Liver (tissue), 3 donors: Measurements from ENCODE around the gene ZBTB17.

Experiments used
- HNF4A ChIP-seq, 2 donors: conservative IDR thresholded peaks; 2 replicates each; pipeline ENCODE4 v1.6.1; 2016; ENCODE audit warnings: antibody characterized with exemption in 2 of 2, mild to moderate bottlenecking in 2 of 2
- JUND ChIP-seq, 2 donors: IDR thresholded peaks; 2 replicates each; pipeline ENCODE4 v1.6.1; 2016; ENCODE audit warnings: antibody characterized with exemption in 2 of 2
- NR2F2 ChIP-seq: IDR thresholded peaks from 2 replicates; pipeline ENCODE4 v1.6.1; 2016; ENCODE audit warnings: antibody characterized with exemption
- RAD21 ChIP-seq, 2 donors: IDR thresholded peaks; 2 replicates each; pipeline ENCODE4 v1.6.1; 2016; ENCODE audit warnings: antibody characterized with exemption in 2 of 2, mild to moderate bottlenecking in 2 of 2
- REST ChIP-seq: IDR thresholded peaks from 2 replicates; pipeline ENCODE4 v1.6.1; 2016; ENCODE audit warnings: antibody characterized with exemption, mild to moderate bottlenecking
- SP1 ChIP-seq: IDR thresholded peaks from 2 replicates; pipeline ENCODE4 v1.6.1; 2018; ENCODE audit warnings: antibody characterized with exemption, mild to moderate bottlenecking
- TAF1 ChIP-seq: conservative IDR thresholded peaks from 2 replicates; pipeline ENCODE4 v1.6.1; 2016; ENCODE audit warnings: antibody characterized with exemption, mild to moderate bottlenecking
- YY1 ChIP-seq: IDR thresholded peaks from 2 replicates; pipeline ENCODE4 v1.6.1; 2016; ENCODE audit warnings: antibody characterized with exemption, mild to moderate bottlenecking
- TF ChIP-seq, protein P1 (sequence below): fragments of 150-350 bp; IDR thresholded peaks from 2 replicates; pipeline ENCODE4 v1.5.1; 2017; ENCODE audit warnings: improper control_type of control experiment, low read depth, low read length; ENCODE audit not compliant: missing input control
- TF ChIP-seq, protein P2 (sequence below): IDR thresholded peaks from 2 replicates; pipeline ENCODE4 v1.6.1; 2016; ENCODE audit warnings: antibody characterized with exemption
- donor health status: healthy.
- donor health status: healthy.

DNA sequence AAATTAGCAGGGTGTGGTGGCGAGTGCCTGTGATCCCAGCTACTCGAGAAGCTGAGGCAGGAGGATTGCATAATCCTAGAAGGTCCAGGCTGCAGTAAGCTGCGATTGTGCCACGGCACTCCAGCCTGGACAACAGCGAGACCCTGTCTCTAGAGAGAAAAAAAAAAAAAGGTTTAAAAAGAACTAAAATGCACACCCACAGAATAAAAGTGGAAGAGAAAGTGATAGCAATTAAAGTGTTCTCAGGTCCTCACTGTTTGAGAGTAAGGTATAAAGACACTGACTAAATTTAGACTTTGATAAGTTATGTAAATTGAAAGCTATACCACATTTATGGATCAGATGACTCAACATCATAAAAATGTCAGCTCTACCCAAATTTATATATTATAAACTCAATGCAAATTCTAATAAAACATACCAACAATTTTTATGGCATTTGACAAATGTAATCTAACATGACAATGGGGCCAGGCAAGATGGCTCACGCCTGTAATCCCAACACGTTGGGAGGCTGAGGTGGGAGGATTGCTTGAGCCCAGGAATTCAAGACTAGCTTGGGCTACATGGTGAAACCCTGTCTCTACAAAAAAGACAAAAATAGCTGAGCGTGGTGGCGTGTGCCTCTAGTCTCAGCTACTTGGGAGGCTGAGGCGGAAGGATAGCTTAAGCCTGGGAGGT is 11.8 kb downstream of the ZBTB17 start:
- TF ChIP-seq, protein P1, sequence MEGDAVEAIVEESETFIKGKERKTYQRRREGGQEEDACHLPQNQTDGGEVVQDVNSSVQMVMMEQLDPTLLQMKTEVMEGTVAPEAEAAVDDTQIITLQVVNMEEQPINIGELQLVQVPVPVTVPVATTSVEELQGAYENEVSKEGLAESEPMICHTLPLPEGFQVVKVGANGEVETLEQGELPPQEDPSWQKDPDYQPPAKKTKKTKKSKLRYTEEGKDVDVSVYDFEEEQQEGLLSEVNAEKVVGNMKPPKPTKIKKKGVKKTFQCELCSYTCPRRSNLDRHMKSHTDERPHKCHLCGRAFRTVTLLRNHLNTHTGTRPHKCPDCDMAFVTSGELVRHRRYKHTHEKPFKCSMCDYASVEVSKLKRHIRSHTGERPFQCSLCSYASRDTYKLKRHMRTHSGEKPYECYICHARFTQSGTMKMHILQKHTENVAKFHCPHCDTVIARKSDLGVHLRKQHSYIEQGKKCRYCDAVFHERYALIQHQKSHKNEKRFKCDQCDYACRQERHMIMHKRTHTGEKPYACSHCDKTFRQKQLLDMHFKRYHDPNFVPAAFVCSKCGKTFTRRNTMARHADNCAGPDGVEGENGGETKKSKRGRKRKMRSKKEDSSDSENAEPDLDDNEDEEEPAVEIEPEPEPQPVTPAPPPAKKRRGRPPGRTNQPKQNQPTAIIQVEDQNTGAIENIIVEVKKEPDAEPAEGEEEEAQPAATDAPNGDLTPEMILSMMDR = no peak
- TF ChIP-seq REST (no peak), RAD21 (IDR thresholded peaks at IDR 0.05) (no peak), TAF1 (no peak), YY1 (no peak), SP1 (no peak), JUND (IDR thresholded peaks at IDR 0.05) (no peak), HNF4A (conservative IDR thresholded peaks at IDR 0.05) (no peak), NR2F2 (no peak)
- TF ChIP-seq, protein P2, sequence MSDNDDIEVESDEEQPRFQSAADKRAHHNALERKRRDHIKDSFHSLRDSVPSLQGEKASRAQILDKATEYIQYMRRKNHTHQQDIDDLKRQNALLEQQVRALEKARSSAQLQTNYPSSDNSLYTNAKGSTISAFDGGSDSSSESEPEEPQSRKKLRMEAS = no peak
